H4 (cell line): Measurements from ENCODE around the gene POU2AF3. TPM values are rescaled to one million over a fixed set of nuclear protein-coding genes. Genes with fewer than 3 reads are reported as not detected.

Experiments used
- DNase-seq: peaks from one replicate; pipeline ENCODE4 v3.0.0-alpha.2; 2015; ENCODE audit warnings: low spot score
- total RNA-seq: library from RNA; depleted of rRNA; stranded (reverse); fragments of >200 nt; shearing (Covaris generic); gene quantifications from 2 replicates; pipeline ENCODE4 v1.2.3, GENCODE V29; 2014; rRNA removed

The POU2AF3 gene
- total RNA-seq, 1 experiment from 2014 or later = not detected

GRCh38 chr11:111352935-111353710, 54.8 kb downstream of the POU2AF3 start:
- no peak for DNase-seq

- DNase-seq = no peak
These were observed 55.6 kb downstream of the POU2AF3 start for GRCh38 chr11:111353776-111354600.

GRCh38 chr11:111354601-111354891, 56.2 kb downstream of the POU2AF3 start:
- DNase-seq = no peak

- no peak for DNase-seq
These were observed 56.8 kb downstream of the POU2AF3 start for GRCh38 chr11:111355101-111355500.

- DNase-seq = no peak
These were observed 57.8 kb downstream of the POU2AF3 start for GRCh38 chr11:111355956-111356659.

- DNase-seq = no peak
These were observed 58.3 kb downstream of the POU2AF3 start for GRCh38 chr11:111356660-111357048.

- DNase-seq = no peak
These were observed 59.0 kb downstream of the POU2AF3 start for GRCh38 chr11:111357150-111358037.

Other genes with a start within 250 kb of the POU2AF3 start
- not detected in 2 replicates for gene POU2AF2, start 52.8 kb upstream of the POU2AF3 start, total RNA-seq
- not detected in 2 replicates for gene POU2AF1, start 80.7 kb downstream of the POU2AF3 start, total RNA-seq
- 0.15 TPM in 1 of 2 replicates, not detected in the other for gene BTG4, start 213.8 kb downstream of the POU2AF3 start, total RNA-seq
- gene HOATZ, start 216.2 kb downstream of the POU2AF3 start, total RNA-seq = not detected in 2 replicates
- 28.8 and 34.3 TPM in 2 replicates for gene LAYN, start 242.2 kb downstream of the POU2AF3 start, total RNA-seq